SK-N-SH (cell line): ENCODE measurements around the gene STKLD1.

Experiments used
- CHD2 ChIP-seq: fragments of 150-350 bp; IDR thresholded peaks from 2 replicates; pipeline ENCODE4 v1.6.1; 2018; ENCODE audit warnings: low read length; ENCODE audit not compliant: partially characterized antibody
- CTCF ChIP-seq: fragments of 200-600 bp; sonication (generic); IDR thresholded peaks from 2 replicates; pipeline ENCODE4 v1.6.1; 2017; ENCODE audit warnings: antibody characterized with exemption, mild to moderate bottlenecking, moderate library complexity
- ELF1 ChIP-seq: IDR thresholded peaks from 2 replicates; pipeline ENCODE4 v1.4.0; 2012
- FOXJ3 ChIP-seq: sonication (generic); formaldehyde crosslinking; IDR thresholded peaks from 2 replicates; pipeline ENCODE4 v1.5.1; 2020; ENCODE audit warnings: mild to moderate bottlenecking, missing genetic modification reagents
- JUND ChIP-seq: IDR thresholded peaks from 2 replicates; pipeline ENCODE4 v1.4.0; 2012
- MXI1 ChIP-seq: IDR thresholded peaks from 2 replicates; pipeline ENCODE4 v1.6.1; 2012; ENCODE audit warnings: mild to moderate bottlenecking, low read depth, low read length, improper control_type of control experiment
- POLR2AphosphoS5 ChIP-seq: IDR thresholded peaks from 2 replicates; pipeline ENCODE4 v1.6.1; 2012; ENCODE audit warnings: low read depth, low read length
- RAD21 ChIP-seq: IDR thresholded peaks from 2 replicates; pipeline ENCODE4 v1.6.1; 2012; ENCODE audit warnings: mild to moderate bottlenecking, low read length
- TCF12 ChIP-seq: IDR thresholded peaks from 2 replicates; pipeline ENCODE4 v1.4.0; 2012
- TEAD4 ChIP-seq: IDR thresholded peaks from 2 replicates; pipeline ENCODE4 v1.4.0; 2012; ENCODE audit warnings: mild to moderate bottlenecking, borderline replicate concordance; ENCODE audit not compliant: insufficient read depth
- TF ChIP-seq, protein P1 (sequence below): IDR thresholded peaks from 2 replicates; pipeline ENCODE4 v1.6.1; 2012; ENCODE audit warnings: mild to moderate bottlenecking, low read depth, low read length, moderate library complexity

DNA sequence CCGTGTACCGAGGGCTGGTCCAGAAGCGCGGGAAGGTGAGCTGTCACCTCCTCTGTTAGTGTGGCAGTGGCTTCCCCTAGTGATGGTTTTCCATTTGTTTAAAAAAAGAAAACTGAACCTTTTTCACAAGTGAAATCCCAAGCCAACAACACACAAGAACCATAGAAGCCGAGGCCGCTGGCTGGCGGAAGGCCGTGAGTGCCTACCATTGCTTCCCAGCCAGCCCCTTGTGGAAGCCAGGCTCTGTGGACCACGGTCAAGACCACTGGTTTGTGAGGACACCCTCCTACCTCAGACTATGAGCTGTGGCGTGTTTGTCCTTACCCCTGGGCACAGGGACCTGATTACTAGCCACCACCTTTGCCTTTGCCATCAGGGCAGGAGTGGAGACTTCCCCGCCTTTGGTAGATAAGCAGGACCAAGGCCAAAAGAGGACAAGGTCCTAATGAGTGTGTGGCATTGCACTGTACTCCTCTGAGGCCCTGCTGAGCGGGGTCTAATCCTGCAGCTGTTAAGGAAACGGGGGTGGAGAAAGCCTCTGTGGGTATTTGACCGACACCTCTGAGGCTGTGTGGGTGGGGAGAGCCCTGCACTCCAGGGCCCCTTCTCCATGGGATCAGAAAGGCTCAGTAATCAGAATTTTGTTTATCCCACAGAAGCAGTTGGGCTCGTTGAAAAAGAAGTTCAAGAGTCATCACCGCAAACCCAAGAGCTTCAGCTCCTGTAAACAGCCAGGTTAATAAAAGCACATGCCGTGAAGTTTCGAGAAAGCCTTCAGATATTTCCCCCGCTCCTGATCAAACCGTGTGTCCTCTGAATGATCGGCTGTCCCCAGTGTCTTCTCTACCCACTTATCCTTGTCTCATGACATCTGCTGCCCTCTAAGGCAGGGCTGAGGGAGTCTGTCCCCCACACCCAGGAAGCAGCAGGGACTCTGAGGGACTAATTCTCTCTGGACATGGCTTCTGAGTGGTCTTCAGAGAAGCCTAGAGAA, 15.5 kb upstream of the STKLD1 start:
- no peak for TF ChIP-seq CTCF
- TF ChIP-seq POLR2AphosphoS5 = no peak; the same call in 1 of the 2 replicates
- no peak for TF ChIP-seq TEAD4
- no peak for TF ChIP-seq RAD21
- no peak for TF ChIP-seq FOXJ3 (CRISPR knock-in tag)
- TF ChIP-seq MXI1 = no peak
- TF ChIP-seq JUND = no peak
- TF ChIP-seq, protein P1, sequence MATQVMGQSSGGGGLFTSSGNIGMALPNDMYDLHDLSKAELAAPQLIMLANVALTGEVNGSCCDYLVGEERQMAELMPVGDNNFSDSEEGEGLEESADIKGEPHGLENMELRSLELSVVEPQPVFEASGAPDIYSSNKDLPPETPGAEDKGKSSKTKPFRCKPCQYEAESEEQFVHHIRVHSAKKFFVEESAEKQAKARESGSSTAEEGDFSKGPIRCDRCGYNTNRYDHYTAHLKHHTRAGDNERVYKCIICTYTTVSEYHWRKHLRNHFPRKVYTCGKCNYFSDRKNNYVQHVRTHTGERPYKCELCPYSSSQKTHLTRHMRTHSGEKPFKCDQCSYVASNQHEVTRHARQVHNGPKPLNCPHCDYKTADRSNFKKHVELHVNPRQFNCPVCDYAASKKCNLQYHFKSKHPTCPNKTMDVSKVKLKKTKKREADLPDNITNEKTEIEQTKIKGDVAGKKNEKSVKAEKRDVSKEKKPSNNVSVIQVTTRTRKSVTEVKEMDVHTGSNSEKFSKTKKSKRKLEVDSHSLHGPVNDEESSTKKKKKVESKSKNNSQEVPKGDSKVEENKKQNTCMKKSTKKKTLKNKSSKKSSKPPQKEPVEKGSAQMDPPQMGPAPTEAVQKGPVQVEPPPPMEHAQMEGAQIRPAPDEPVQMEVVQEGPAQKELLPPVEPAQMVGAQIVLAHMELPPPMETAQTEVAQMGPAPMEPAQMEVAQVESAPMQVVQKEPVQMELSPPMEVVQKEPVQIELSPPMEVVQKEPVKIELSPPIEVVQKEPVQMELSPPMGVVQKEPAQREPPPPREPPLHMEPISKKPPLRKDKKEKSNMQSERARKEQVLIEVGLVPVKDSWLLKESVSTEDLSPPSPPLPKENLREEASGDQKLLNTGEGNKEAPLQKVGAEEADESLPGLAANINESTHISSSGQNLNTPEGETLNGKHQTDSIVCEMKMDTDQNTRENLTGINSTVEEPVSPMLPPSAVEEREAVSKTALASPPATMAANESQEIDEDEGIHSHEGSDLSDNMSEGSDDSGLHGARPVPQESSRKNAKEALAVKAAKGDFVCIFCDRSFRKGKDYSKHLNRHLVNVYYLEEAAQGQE = no peak
- TF ChIP-seq ELF1 = no peak
- TF ChIP-seq CHD2 = no peak
- no peak for TF ChIP-seq TCF12
